ENCODE data around the gene TOE1.
"Not testable (repeated sequence)": the region's sequence is repeated elsewhere in the genome, so short reads cannot be mapped to it uniquely, and the experiment has no call there.

The TOE1 gene

DNA sequence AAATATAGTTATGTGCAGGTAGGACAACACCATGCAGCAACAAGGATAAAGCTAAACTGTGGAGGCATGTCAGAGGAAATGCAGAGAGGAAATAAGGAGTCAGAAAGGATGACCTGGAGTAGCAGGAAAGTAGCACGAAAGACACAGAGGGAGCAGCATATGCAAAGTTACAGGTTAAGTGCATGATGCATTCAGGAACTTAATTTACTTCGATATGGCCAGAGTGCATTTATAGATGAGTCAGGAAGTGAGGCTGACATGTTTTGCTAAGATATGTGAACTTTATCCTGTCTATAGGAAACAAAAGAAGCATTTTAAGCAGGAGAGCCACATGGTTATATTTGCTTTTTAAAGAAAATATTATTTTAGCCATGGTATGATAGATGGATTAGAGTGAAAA lies 15.7 kb downstream of the TOE1 start:
- DNase-seq (ENCODE audit: low read depth): no peak

GRCh38 chr1:45356186-45356585 lies 16.2 kb downstream of the TOE1 start:
- no peak for DNase-seq (ENCODE audit: low read depth)

DNA sequence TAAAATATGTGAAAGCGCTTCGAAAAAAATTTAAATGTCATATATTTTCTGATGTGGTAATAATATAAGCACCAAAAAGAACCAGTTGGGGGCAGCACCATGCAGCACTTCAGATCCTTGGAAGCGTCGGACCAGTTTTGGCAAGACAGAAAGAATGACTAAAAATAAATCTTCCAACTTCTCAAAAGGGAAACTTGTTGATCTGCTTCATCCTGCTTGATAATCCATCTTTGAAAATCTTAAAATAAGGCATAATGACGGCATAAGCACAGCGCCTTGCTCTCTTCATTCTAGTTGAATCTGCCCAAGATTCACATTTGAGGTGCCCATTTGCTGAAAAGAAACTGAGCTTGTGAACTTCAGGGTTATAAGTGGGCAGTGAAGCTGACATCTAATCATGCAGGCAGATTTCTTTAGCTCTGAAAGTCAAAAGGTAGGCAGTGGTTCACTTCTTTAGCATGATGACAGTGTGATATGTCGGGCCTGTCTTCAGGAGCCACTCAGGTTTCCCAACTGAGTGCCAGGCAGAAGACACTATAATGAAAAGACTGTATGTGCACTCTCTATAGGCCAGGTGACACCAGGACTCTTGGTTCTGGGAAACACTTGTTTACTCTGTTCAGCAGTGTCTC lies 20.0 kb downstream of the TOE1 start:
- peak; percentile 69 for DNase-seq (ENCODE audit: low read depth)

- DNase-seq (ENCODE audit: low read depth): peak; percentile 26
Measured at GRCh38 chr1:45360981-45361380, 21.0 kb downstream of the TOE1 start.

- DNase-seq (ENCODE audit: low read depth): no peak
Measured at GRCh38 chr1:45364294-45364693, 24.3 kb downstream of the TOE1 start.

GRCh38 chr1:45365051-45365450 lies 25.1 kb downstream of the TOE1 start:
- no peak for DNase-seq (ENCODE audit: low read depth)

GRCh38 chr1:45370575-45370974 lies 30.6 kb downstream of the TOE1 start:
- DNase-seq (ENCODE audit: low read depth): no peak

DNA sequence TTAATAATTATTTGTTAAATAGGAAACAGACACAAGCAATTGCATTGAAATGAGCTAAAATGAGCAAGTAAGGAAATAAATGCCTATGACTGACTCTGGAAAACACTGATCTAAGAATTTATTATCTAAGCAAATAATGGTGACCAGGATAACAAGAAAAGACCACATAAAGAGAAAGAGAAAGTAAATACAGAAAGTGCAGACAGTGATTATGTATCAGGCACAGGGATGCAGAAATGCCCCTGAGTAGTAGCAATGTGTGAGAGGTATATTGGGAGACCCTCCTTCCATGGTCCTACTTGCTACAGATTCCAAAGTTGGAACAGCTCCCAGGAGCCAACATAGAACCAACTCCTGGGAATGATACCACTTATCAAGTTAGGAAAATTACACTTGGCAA lies 33.6 kb downstream of the TOE1 start:
- no peak for DNase-seq (ENCODE audit: low read depth)

DNA sequence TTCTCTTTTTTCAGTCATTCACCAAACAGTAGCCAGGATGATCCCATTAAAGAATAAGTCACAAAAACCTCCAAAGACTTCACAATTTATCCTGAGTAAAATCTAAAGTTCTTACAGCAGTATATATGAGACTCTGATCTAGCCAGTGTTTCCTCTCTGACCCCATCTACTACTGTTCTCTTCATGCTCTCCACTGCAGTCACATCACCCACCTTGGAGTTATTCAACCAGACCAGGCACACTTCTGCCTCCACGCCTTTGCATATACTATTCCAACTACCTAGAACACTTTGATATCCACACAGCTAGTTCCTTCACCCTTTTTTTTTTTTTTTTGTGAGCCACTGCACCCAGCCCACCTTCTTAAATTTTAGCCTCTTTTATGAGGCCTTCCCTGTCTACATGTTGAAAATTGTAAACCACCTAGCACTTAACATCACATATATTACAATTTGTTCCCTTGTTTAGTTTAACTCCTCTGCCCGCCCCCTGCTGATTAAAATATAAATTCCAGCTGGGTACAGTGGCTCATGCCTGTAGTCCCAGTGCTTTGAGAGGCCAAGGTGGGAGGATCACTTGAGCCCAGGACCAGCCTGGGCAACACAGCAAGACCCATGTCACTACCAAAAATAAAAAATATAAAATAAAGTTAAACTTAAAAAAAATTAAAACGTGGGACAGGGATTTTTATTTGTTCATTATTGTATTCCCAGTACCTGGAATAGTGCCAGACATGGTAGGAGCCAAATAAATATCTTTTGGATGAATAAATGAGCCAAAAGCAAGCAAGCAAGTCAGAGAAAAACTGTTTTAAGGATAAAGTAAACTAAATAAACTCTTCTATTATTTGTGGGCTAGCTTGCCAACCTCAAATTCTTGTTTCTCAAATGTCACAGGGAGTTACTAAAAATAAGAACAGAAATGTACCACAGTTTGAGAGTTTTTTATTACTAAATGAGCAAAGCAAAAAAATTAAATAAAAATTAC lies 35.4 kb downstream of the TOE1 start:
- no peak for DNase-seq (ENCODE audit: low read depth)

- no peak for DNase-seq (ENCODE audit: low read depth)
Measured at GRCh38 chr1:45378184-45378583, 38.2 kb downstream of the TOE1 start.

DNA sequence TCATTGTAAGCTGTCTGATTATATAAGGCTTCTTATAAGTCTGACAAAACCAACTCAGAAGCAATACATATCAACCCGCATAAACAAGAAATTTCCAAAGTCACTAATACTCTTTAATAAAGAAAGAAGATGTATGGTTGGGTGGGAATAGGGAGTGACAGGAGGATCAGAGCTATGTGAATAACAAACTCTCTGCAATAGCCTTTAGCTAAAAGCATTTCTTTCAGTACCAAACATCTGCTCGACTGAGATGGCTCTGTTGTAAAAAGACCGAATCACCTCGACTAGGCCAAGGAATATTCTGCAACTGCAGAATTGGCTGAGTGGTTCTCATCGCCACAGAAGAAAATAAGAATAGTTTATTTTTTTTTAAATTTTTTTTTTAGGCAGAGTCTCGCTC lies 39.6 kb downstream of the TOE1 start:
- no peak for DNase-seq (ENCODE audit: low read depth)

DNA sequence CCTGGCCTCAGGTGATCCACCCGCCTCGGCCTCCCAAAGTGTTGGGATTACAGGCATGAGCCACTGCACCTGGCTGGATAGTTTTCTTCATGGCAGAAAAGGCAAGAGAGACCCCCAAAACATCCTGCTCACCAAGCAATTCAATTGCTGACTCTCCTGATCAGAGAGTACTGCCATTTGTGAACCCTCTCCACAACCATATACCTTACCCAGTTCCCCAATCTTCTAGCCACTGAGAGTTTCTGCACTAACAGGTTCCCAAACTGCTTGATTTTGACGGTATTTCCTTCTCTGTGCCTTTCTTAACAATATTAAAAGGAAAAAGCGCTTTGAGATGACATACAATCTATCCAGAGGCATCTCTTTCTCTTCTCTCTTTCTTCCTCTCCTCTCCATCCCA lies 40.2 kb downstream of the TOE1 start:
- DNase-seq (ENCODE audit: low read depth): no peak

GRCh38 chr1:45380730-45381129 lies 40.8 kb downstream of the TOE1 start:
- DNase-seq (ENCODE audit: low read depth): no peak

GRCh38 chr1:45381243-45381642 lies 41.3 kb downstream of the TOE1 start:
- no peak for DNase-seq (ENCODE audit: low read depth)

- DNase-seq (ENCODE audit: low read depth): no peak
Measured at GRCh38 chr1:45383191-45383590, 43.2 kb downstream of the TOE1 start.

GRCh38 chr1:45384213-45384612 lies 44.2 kb downstream of the TOE1 start:
- DNase-seq (ENCODE audit: low read depth): not testable (repeated sequence)

- DNase-seq (ENCODE audit: low read depth): no peak
Measured at GRCh38 chr1:45385302-45385701, 45.3 kb downstream of the TOE1 start.

DNA sequence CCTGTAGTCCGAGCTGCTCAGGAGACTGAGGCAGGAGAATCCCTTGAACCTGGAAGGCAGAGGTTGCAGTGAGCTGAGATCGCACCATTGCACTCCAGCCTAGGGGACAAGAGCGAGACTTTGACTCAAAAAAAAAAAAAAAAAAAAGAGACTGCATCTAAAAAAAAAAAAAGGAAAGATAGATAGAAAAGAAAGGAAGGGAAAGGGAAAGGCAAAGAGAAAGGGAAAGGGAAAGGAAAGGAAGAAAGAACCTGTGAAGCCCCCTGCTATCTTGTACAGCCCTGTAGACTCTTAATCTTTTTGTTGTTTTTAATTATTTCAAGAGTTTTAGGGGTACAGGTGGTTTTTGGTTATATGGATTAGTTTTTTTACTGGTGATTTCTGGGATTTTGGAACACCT lies 46.2 kb downstream of the TOE1 start:
- no peak for DNase-seq (ENCODE audit: low read depth)

Measured in fibroblast of the conjunctiva (primary cell).